GM12892 (cell line): Measurements from ENCODE around the gene RAPGEFL1.

Experiments
- POLR2A ChIP-seq: IDR thresholded peaks from 2 replicates; pipeline ENCODE4 v1.6.1; 2011; ENCODE audit warnings: low read depth, low read length, control low read depth
- POLR2AphosphoS5 ChIP-seq: IDR thresholded peaks from 2 replicates; pipeline ENCODE4 v1.6.1; 2011; ENCODE audit warnings: low read depth, low read length, control low read depth
- TAF1 ChIP-seq: IDR thresholded peaks from 2 replicates; pipeline ENCODE4 v1.6.1; 2011; ENCODE audit warnings: low read depth, mild to moderate bottlenecking, control low read depth, low read length, borderline replicate concordance

DNA sequence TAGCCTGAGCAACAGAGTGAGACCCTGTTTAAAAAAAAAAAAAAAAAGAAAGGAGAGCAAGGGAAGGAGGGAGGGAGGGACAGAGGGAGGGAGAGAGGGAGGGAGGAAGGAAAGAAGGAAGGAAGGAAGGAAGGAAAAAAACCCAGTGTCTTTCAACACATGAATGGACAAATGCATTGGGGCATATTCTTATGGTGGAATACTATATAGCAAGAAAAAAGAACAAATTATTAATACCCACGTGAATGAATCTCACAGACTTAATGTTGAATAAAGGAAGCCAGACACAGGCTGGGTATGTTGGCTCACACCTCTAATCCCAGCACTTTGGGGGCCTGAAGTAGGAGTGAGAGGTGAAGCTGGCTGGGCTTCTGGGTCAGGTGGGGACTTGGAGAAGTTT is 20.3 kb downstream of the RAPGEFL1 start:
- TF ChIP-seq POLR2AphosphoS5 (no peak), POLR2A (no peak), TAF1 (no peak)
